ENCODE data around the gene SEMA4G.

SEMA4G gene

GRCh38 chr10:101015582-101015973 is 46.3 kb downstream of the SEMA4G start:
- Histone ChIP-seq H3K9me3 (ENCODE audit: control insufficient read depth, insufficient read depth, low read depth, low read length) (no peaks in the 10 kb centered on the region), H3K36me3 (ENCODE audit: control insufficient read depth in 2 of 2, insufficient read depth in 1 of 2, low read length in 2 of 2) (no peaks in the 10 kb centered on the region), H3K27ac (ENCODE audit: extremely low read depth, low read depth, low read length) (no peak overlapping the region), H3K4me3 (ENCODE audit: low read depth, low read length) (no peak overlapping the region), H3K4me1 (ENCODE audit: control insufficient read depth, insufficient read depth, low read length) (peaks cover 2% of the 10 kb centered on the region; the same call in 1 of the 2 replicates)
- TF ChIP-seq PRDM2 (tag by site-specific recombination; IDR thresholded peaks at IDR 0.05; ENCODE audit: borderline replicate concordance), result no peak
- TF ChIP-seq ZNF580 (tag by site-specific recombination; IDR thresholded peaks at IDR 0.05), result no peak
- no peak for TF ChIP-seq ZNF362 (tag by site-specific recombination; IDR thresholded peaks at IDR 0.05)
- no peak for TF ChIP-seq PRDM1 (tag by site-specific recombination; IDR thresholded peaks at IDR 0.05)
- no peak for TF ChIP-seq ZBTB26 (tag by site-specific recombination; optimal IDR thresholded peaks at IDR 0.05)
- CTCF ChIA-PET, result interaction anchor here (0.8 to 7.2 kb wide), 14 partner anchors 7 to 291 kb away, joined by 3 to 274 read pairs (median 6); partner anchors contain the start of genes KAZALD1, LZTS2, MRPL43 and PDZD7
- POLR2A ChIA-PET, result interaction anchor here (1.1 to 2.7 kb wide), 2 partner anchors 18 to 27 kb away, joined by 3 to 14 read pairs; no protein-coding TSS in a partner anchor

- H3K36me3 ChIP-seq (ENCODE audit: control insufficient read depth in 2 of 2, insufficient read depth in 1 of 2, low read length in 2 of 2), result no peaks in the 10 kb centered on the region
- no peak overlapping the region for H3K4me3 ChIP-seq (ENCODE audit: low read depth, low read length)
- CTCF ChIA-PET, result interaction anchor here (0.6 to 7.2 kb wide), 16 partner anchors 13 to 354 kb away, joined by 3 to 274 read pairs (median 4); partner anchors contain the start of genes KAZALD1, LZTS2, MRPL43 and PDZD7
- POLR2A ChIA-PET, result interaction anchor here (0.5 to 1.4 kb wide), 3 partner anchors 10 to 37 kb away, joined by 3 to 8 read pairs (median 4); no protein-coding TSS in a partner anchor
- H3K27ac ChIP-seq (ENCODE audit: extremely low read depth, low read depth, low read length), result no peak overlapping the region
- H3K9me3 ChIP-seq (ENCODE audit: control insufficient read depth, insufficient read depth, low read depth, low read length), result no peaks in the 10 kb centered on the region
- H3K4me1 ChIP-seq (ENCODE audit: control insufficient read depth, insufficient read depth, low read length), result peaks cover 2% of the 10 kb centered on the region; the same call in 1 of the 2 replicates
- TF ChIP-seq SP2 (tag by site-specific recombination; IDR thresholded peaks at IDR 0.05) (no peak), ZNF223 (tag by site-specific recombination; IDR thresholded peaks at IDR 0.05) (no peak), ZNF211 (tag by site-specific recombination; IDR thresholded peaks at IDR 0.05; ENCODE audit: low read depth) (no peak), HIC1 (tag by site-specific recombination; IDR thresholded peaks at IDR 0.05) (no peak), SCRT2 (tag by site-specific recombination; IDR thresholded peaks at IDR 0.05) (no peak), ZNF521 (tag by site-specific recombination; IDR thresholded peaks at IDR 0.05) (no peak), ZBTB8A (tag by site-specific recombination; IDR thresholded peaks at IDR 0.05) (no peak), ZNF184 (tag by site-specific recombination; IDR thresholded peaks at IDR 0.05) (no peak), ZBTB11 (tag by site-specific recombination; conservative IDR thresholded peaks at IDR 0.05; ENCODE audit: low read depth) (no peak), ZNF654 (tag by site-specific recombination; IDR thresholded peaks at IDR 0.05; ENCODE audit: low read depth) (no peak), ZNF600 (tag by site-specific recombination; IDR thresholded peaks at IDR 0.05) (no peak), ZNF837 (tag by site-specific recombination; IDR thresholded peaks at IDR 0.05) (no peak), ZNF398 (tag by site-specific recombination; IDR thresholded peaks at IDR 0.05) (no peak)
These were observed 47.5 kb downstream of the SEMA4G start for GRCh38 chr10:101016814-101017213.

Data from HEK293 (cell line).